Right cardiac atrium (tissue), 5 donors: Measurements from ENCODE around the gene CFAP97D1. TPM values are rescaled to one million over a fixed set of nuclear protein-coding genes. Genes with fewer than 3 reads are reported as not detected.
"Not testable (repeated sequence)": the region's sequence is repeated elsewhere in the genome, so short reads cannot be mapped to it uniquely, and the experiment has no call there.

Experiments
- ATAC-seq, 2 donors: fragments of 200-7000 bp; cut with Tn5 transposase; one replicate each; pipeline versions ENCODE4 v1.8.0 to v1.9.1; 2020; ENCODE audit warnings: moderate library complexity in 2 of 2, mild to moderate bottlenecking in 1 of 2
- DNase-seq, 3 donors: peaks; one replicate each; pipeline ENCODE4 v3.0.0-alpha.2; 2020
- H3K27ac ChIP-seq: one replicate; pipeline ENCODE4 v1.5.1; 2013; ENCODE audit warnings: mild to moderate bottlenecking, low read length, control low read depth, moderate library complexity
- H3K27me3 ChIP-seq: one replicate; pipeline ENCODE4 v1.6.1; 2013; ENCODE audit not compliant: control insufficient read depth, insufficient read depth
- H3K4me1 ChIP-seq: one replicate; pipeline ENCODE4 v1.6.1; 2013; ENCODE audit warnings: low read length; ENCODE audit not compliant: control insufficient read depth, insufficient read depth
- H3K4me3 ChIP-seq: one replicate; pipeline ENCODE4 v1.5.1; 2013; ENCODE audit warnings: low read length, control low read depth
- H3K9me3 ChIP-seq: one replicate; pipeline ENCODE4 v1.6.1; 2013; ENCODE audit warnings: low read length; ENCODE audit not compliant: control insufficient read depth
- WGBS: extraction: QIAGEN DNeasy Blood & Tissue Kit; methylation state at CpG from one replicate; pipeline ENCODE4 v1.1.7; 2013; 5-methylcytosine and 5-hydroxymethylcytosine counted together
- intact Hi-C, 4 donors: fragments of 100-400 bp; cut with DNase I; formaldehyde crosslinking; loops; one replicate each; pipeline versions ENCODE4 v1.11.0 to v1.14.0; 2022 to 2023
- polyA plus RNA-seq: library from polyadenylated mRNA; stranded (reverse); fragments of 200-250 nt; gene quantifications from one replicate; pipeline ENCODE4 v1.2.3, GENCODE V29; 2013
- total RNA-seq, 4 donors: library from RNA; stranded (reverse); fragmentation: NEBNext Ultra II Directional; extraction: Animal tissue kit (Norgen Biotek cat#: 25700); gene quantifications; one replicate each; pipeline ENCODE4 v1.2.1, GENCODE V29; 2021
- donor health status: healthy with polysubstance abuse.
- donor health status: DM: no; HTN: yes; CAD: no.
- donor health status: DM: no; HTN: no; CAD: no.
- donor health status: DM: no; HTN: yes; CAD: no; lungs with severe emphysema.
- donor health status: DM: yes; HTN: yes; CAD: no.

CFAP97D1 gene
- total and polyA plus RNA-seq, 5 donors = 0.02 to 0.28 TPM; not detected in 3

GRCh38 chr17:43779145-43780125 is 800 bp upstream of the CFAP97D1 start:
- Histone ChIP-seq H3K27me3 (no peaks in the 10 kb centered on the region), H3K9me3 (no peaks in the 10 kb centered on the region), H3K27ac (peak overlapping the region; percentile 99), H3K4me1 (peaks cover 13% of the 10 kb centered on the region), H3K4me3 (peak overlapping the region; percentile 94)
- peak in 1 of 3 donors; percentile 83 for DNase-seq
- intact Hi-C loops = loop anchor here in 1 of 4 donors (5.0 kb wide), 1 partner anchor 53 kb away; the partner anchor contains the start of gene MPP3
- peak; percentile 11 to 20 for ATAC-seq
- 8% methylated on average over 26 of the region's 26 CpGs for WGBS

GRCh38 chr17:43782913-43783680 is 2.9 kb downstream of the CFAP97D1 start:
- H3K27ac ChIP-seq = no peak overlapping the region
- 81% methylated on average over 15 of the region's 15 CpGs for WGBS
- no peaks in the 10 kb centered on the region for H3K9me3 ChIP-seq
- H3K4me3 ChIP-seq = no peak overlapping the region
- no peaks in the 10 kb centered on the region for H3K27me3 ChIP-seq
- intact Hi-C loops = no loop called here
- H3K4me1 ChIP-seq = no peaks in the 10 kb centered on the region
- ATAC-seq = no peak
- DNase-seq = no peak

GRCh38 chr17:43784068-43784467 is 3.8 kb downstream of the CFAP97D1 start:
- ATAC-seq = no peak
- intact Hi-C loops = no loop called here
- H3K4me1 ChIP-seq = no peaks in the 10 kb centered on the region
- no peak overlapping the region for H3K4me3 ChIP-seq
- WGBS = 73% methylated on average over 2 of the region's 2 CpGs
- H3K27me3 ChIP-seq = no peaks in the 10 kb centered on the region
- no peak overlapping the region for H3K27ac ChIP-seq
- H3K9me3 ChIP-seq = no peaks in the 10 kb centered on the region
- DNase-seq = no peak

- intact Hi-C loops = no loop called here
- DNase-seq = no peak
- Histone ChIP-seq H3K4me3 (no peak overlapping the region), H3K4me1 (no peaks in the 10 kb centered on the region), H3K27me3 (no peaks in the 10 kb centered on the region), H3K27ac (no peak overlapping the region), H3K9me3 (no peaks in the 10 kb centered on the region)
- no peak for ATAC-seq
- 62% methylated on average over 5 of the region's 5 CpGs for WGBS
Observed at GRCh38 chr17:43784628-43785101, 4.4 kb downstream of the CFAP97D1 start.

- 70% methylated on average over 2 of the region's 2 CpGs for WGBS
- intact Hi-C loops = no loop called here
- Histone ChIP-seq H3K27ac (no peak overlapping the region), H3K4me1 (no peaks in the 10 kb centered on the region), H3K9me3 (no peaks in the 10 kb centered on the region), H3K4me3 (no peak overlapping the region), H3K27me3 (no peaks in the 10 kb centered on the region)
- DNase-seq (no peak), ATAC-seq (no peak)
Observed at GRCh38 chr17:43787728-43788127, 7.5 kb downstream of the CFAP97D1 start.

- no peak overlapping the region for H3K4me3 ChIP-seq
- no peaks in the 10 kb centered on the region for H3K9me3 ChIP-seq
- no peak overlapping the region for H3K27ac ChIP-seq
- H3K27me3 ChIP-seq = no peaks in the 10 kb centered on the region
- no peaks in the 10 kb centered on the region for H3K4me1 ChIP-seq
- ATAC-seq = no peak
- intact Hi-C loops = no loop called here
- DNase-seq = no peak
- 77% methylated on average over 5 of the region's 5 CpGs for WGBS
Observed at GRCh38 chr17:43788540-43788939, 8.3 kb downstream of the CFAP97D1 start.

- Histone ChIP-seq H3K4me1 (no peaks in the 10 kb centered on the region), H3K4me3 (no peak overlapping the region), H3K9me3 (no peaks in the 10 kb centered on the region), H3K27ac (no peak overlapping the region), H3K27me3 (no peaks in the 10 kb centered on the region)
- intact Hi-C loops = no loop called here
- 81% methylated on average over 1 of the region's 1 CpG for WGBS
- ATAC-seq = no peak
- DNase-seq = no peak
Observed at GRCh38 chr17:43789482-43789881, 9.2 kb downstream of the CFAP97D1 start.

- DNase-seq = no peak
- peak in 1 of 2 donors; percentile 42 for ATAC-seq
- H3K4me1 ChIP-seq = no peaks in the 10 kb centered on the region
- no peaks in the 10 kb centered on the region for H3K9me3 ChIP-seq
- no peaks in the 10 kb centered on the region for H3K27me3 ChIP-seq
- no peak overlapping the region for H3K4me3 ChIP-seq
- intact Hi-C loops = no loop called here
- WGBS = 84% methylated on average over 14 of the region's 14 CpGs
- H3K27ac ChIP-seq = no peak overlapping the region
Observed at GRCh38 chr17:43790311-43790940, 10.2 kb downstream of the CFAP97D1 start.

GRCh38 chr17:43791589-43791988 is 11.4 kb downstream of the CFAP97D1 start:
- no peaks in the 10 kb centered on the region for H3K4me1 ChIP-seq
- H3K27me3 ChIP-seq = no peaks in the 10 kb centered on the region
- H3K4me3 ChIP-seq = no peak overlapping the region
- peak in 1 of 2 donors; percentile 81 for ATAC-seq
- H3K27ac ChIP-seq = no peak overlapping the region
- intact Hi-C loops = no loop called here
- 10% methylated on average over 3 of the region's 3 CpGs for WGBS
- DNase-seq = no peak
- no peaks in the 10 kb centered on the region for H3K9me3 ChIP-seq

GRCh38 chr17:43792668-43793067 is 12.4 kb downstream of the CFAP97D1 start:
- H3K4me3 ChIP-seq, H3K27ac ChIP-seq, intact Hi-C loops, H3K9me3 ChIP-seq, H3K4me1 ChIP-seq, DNase-seq, H3K27me3 ChIP-seq, ATAC-seq: not testable (repeated sequence)
- 82% methylated on average over 4 of the region's 4 CpGs for WGBS
